ENCODE measurements around the gene RNF144B. TPM values are rescaled to one million over a fixed set of nuclear protein-coding genes. Genes with fewer than 3 reads are reported as not detected.

The RNF144B gene
- total and polyA plus RNA-seq, 9 of the 15 experiments (the other 6 are each of a cell fraction or from before 2014, with no cell fraction given), result 0.01 TPM; not detected in 8

GRCh38 chr6:18511211-18511610, 124.1 kb downstream of the RNF144B start (continued):
- TF ChIP-seq PTTG1 (tag; IDR thresholded peaks at IDR 0.05; ENCODE audit: low read depth) (no peak), ZNF134 (CRISPR knock-in tag; conservative IDR thresholded peaks at IDR 0.05) (no peak)

DNA sequence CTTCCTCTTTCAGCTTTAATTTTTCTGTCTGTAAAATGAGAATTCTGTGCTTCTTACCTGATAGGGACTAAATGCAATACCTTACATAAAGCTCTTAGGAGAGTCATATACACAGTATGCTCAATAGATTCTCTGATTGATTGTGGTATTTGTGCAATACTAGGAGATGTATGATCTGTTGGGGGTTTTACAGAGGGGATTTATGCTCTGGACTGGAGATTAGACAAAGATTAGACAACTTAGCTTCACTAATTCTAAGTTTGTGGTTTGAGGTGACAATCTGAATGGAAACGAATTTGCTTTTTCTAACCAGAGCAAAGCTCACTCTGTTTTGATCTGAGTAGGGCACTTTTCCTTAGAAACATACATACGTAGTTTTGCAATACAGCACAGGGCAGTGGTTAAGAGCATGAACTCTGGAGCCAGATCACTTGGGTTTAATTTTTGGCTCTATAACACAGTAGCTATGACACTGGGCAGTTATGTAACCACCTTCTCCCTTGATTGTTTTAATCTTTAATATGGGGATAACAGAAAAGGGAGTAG, 126.2 kb downstream of the RNF144B start:
- Histone ChIP-seq H3K4me3 (no peak overlapping the region), H3K9me1 (ENCODE audit: control insufficient read depth, insufficient read depth, low read length) (no peaks in the 10 kb centered on the region), H3K36me3 (ENCODE audit: control insufficient read depth, insufficient read depth, low read length) (no peaks in the 10 kb centered on the region), H3K79me2 (ENCODE audit: control insufficient read depth, insufficient read depth, low read length) (no peaks in the 10 kb centered on the region), H2AFZ (ENCODE audit: low read depth, low read length) (no peak overlapping the region), H3K9ac (ENCODE audit: insufficient read depth in 1 of 2, low read depth in 2 of 2, low read length in 2 of 2) (no peak overlapping the region), H3K27ac (ENCODE audit: extremely low read depth, low read depth, low read length) (no peak overlapping the region), H3K4me1 (replicated peaks in 1 of 2; ENCODE audit: control insufficient read depth in 2 of 2, insufficient read depth in 2 of 2, low read length in 2 of 2) (no peaks in the 10 kb centered on the region), H3K27me3 (ENCODE audit: control insufficient read depth in 2 of 2, insufficient read depth in 2 of 2, low read length in 2 of 2) (peaks cover 0 to 6% of the 10 kb centered on the region in 2 experiments; a peak in 1 of 5 replicates), H3K4me2 (ENCODE audit: insufficient read depth, low read length) (no peak overlapping the region), H3K9me3 (replicated peaks; ENCODE audit: control insufficient read depth, insufficient read depth, low read depth, low read length) (no peaks in the 10 kb centered on the region), H4K20me1 (replicated peaks; ENCODE audit: control insufficient read depth, insufficient read depth, low read length) (no peaks in the 10 kb centered on the region)
- ChIA-PET CTCF (ENCODE audit: low intra/inter-chr PET ratio) (no interaction called here), POLR2A (interaction anchor here (0.7 to 1.3 kb wide), 3 partner anchors 10 to 14 kb away, joined by 3 to 4 read pairs (median 3); no protein-coding TSS in a partner anchor)
- in situ Hi-C loops (cut with MboI) (no loop called here), intact Hi-C loops (cut with micrococcal nuclease) (no loop called here)
- DNase-seq (ENCODE audit: extremely low read depth in 1 of 4, low spot score in 3 of 4), result no peak
- FAIRE-seq, result no peak
- 0% methylated on average over 2 of the region's 2 CpGs for WGBS (ENCODE audit: insufficient coverage, low coverage, missing lambda C conversion rate)
- no peak for ATAC-seq
- TF ChIP-seq ZNF444 (CRISPR knock-in tag; IDR thresholded peaks at IDR 0.05), result no peak
- no TSS peak for BruUV-seq (replicated peaks)

GRCh38 chr6:18514180-18514579, 127.0 kb downstream of the RNF144B start:
- Histone ChIP-seq H3K9me1 (ENCODE audit: control insufficient read depth, insufficient read depth, low read length) (no peaks in the 10 kb centered on the region), H2AFZ (ENCODE audit: low read depth, low read length) (no peak overlapping the region), H3K9me3 (replicated peaks; ENCODE audit: control insufficient read depth, insufficient read depth, low read depth, low read length) (no peaks in the 10 kb centered on the region), H3K79me2 (ENCODE audit: control insufficient read depth, insufficient read depth, low read length) (no peaks in the 10 kb centered on the region), H3K4me1 (replicated peaks in 1 of 2; ENCODE audit: control insufficient read depth in 2 of 2, insufficient read depth in 2 of 2, low read length in 2 of 2) (no peaks in the 10 kb centered on the region), H3K36me3 (ENCODE audit: control insufficient read depth, insufficient read depth, low read length) (no peaks in the 10 kb centered on the region), H3K27ac (ENCODE audit: extremely low read depth, low read depth, low read length) (no peak overlapping the region), H3K4me3 (no peak overlapping the region), H3K9ac (ENCODE audit: insufficient read depth in 1 of 2, low read depth in 2 of 2, low read length in 2 of 2) (no peak overlapping the region), H4K20me1 (replicated peaks; ENCODE audit: control insufficient read depth, insufficient read depth, low read length) (no peaks in the 10 kb centered on the region), H3K27me3 (ENCODE audit: control insufficient read depth in 2 of 2, insufficient read depth in 2 of 2, low read length in 2 of 2) (peaks cover 0 to 6% of the 10 kb centered on the region in 2 experiments; a peak in 1 of 5 replicates), H3K4me2 (ENCODE audit: insufficient read depth, low read length) (no peak overlapping the region)
- CTCF ChIA-PET (ENCODE audit: low intra/inter-chr PET ratio), result no interaction called here
- 0% methylated on average over 4 of the region's 7 CpGs for WGBS (ENCODE audit: insufficient coverage, low coverage, missing lambda C conversion rate)
- no peak for FAIRE-seq
- intact Hi-C loops (cut with micrococcal nuclease), result no loop called here
- ATAC-seq, result no peak
- in situ Hi-C loops (cut with MboI), result no loop called here
- BruUV-seq (replicated peaks), result no TSS peak
- DNase-seq (ENCODE audit: extremely low read depth in 1 of 4, low spot score in 3 of 4), result no peak
- POLR2A ChIA-PET, result interaction anchor here (0.6 kb wide), 1 partner anchor 9 kb away, joined by 3 read pairs; no protein-coding TSS in a partner anchor
- no peak for TF ChIP-seq CHAMP1 (IDR thresholded peaks at IDR 0.05)
- TF ChIP-seq, protein P1, sequence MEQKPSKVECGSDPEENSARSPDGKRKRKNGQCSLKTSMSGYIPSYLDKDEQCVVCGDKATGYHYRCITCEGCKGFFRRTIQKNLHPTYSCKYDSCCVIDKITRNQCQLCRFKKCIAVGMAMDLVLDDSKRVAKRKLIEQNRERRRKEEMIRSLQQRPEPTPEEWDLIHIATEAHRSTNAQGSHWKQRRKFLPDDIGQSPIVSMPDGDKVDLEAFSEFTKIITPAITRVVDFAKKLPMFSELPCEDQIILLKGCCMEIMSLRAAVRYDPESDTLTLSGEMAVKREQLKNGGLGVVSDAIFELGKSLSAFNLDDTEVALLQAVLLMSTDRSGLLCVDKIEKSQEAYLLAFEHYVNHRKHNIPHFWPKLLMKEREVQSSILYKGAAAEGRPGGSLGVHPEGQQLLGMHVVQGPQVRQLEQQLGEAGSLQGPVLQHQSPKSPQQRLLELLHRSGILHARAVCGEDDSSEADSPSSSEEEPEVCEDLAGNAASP (IDR thresholded peaks at IDR 0.05), result no peak
- TF ChIP-seq ZNF830 (CRISPR knock-in tag; IDR thresholded peaks at IDR 0.05), result no peak
- TF ChIP-seq ZNF212 (CRISPR knock-in tag; IDR thresholded peaks at IDR 0.05), result no peak
- no peak for TF ChIP-seq BACH1 (tag; IDR thresholded peaks at IDR 0.05)
- TF ChIP-seq TAF7 (tag; IDR thresholded peaks at IDR 0.05), result no peak
- TF ChIP-seq HNRNPL (IDR thresholded peaks at IDR 0.05; ENCODE audit: low read depth, low read length), result no peak
- no peak for TF ChIP-seq ZNF696 (CRISPR knock-in tag; conservative IDR thresholded peaks at IDR 0.05)
- no peak for TF ChIP-seq ZNF695 (CRISPR knock-in tag; IDR thresholded peaks at IDR 0.05)

Data from K562 (cell line).